Thoracic aorta (tissue), 2 donors: ENCODE results near the gene HOXC6. TPM values are rescaled to one million over a fixed set of nuclear protein-coding genes. Genes with fewer than 3 reads are reported as not detected.

Experiments
- ATAC-seq: fragments of 150-250 bp; one replicate; pipeline ENCODE4 v1.8.0; 2017; ENCODE audit warnings: low read depth; ENCODE audit not compliant: insufficient number of reproducible peaks, low FRiP score
- DNase-seq: peaks from one replicate; pipeline ENCODE4 v3.0.0-alpha.2; 2020; ENCODE audit warnings: low spot score
- H3K27ac ChIP-seq, 2 donors: fragments of 200-600 bp; sonication (generic); 1 replicate in 1 of 2; 2 replicates in 1 of 2; pipeline ENCODE4 v1.5.1; 2016; ENCODE audit warnings: mild to moderate bottlenecking in 2 of 2, moderate library complexity in 2 of 2
- H3K27me3 ChIP-seq: fragments of 200-600 bp; sonication (generic); replicated peaks from 2 replicates; pipeline ENCODE4 v1.6.0; 2016; ENCODE audit warnings: mild to moderate bottlenecking; ENCODE audit not compliant: insufficient read depth
- H3K36me3 ChIP-seq: fragments of 200-600 bp; sonication (generic); one replicate; pipeline ENCODE4 v1.5.1; 2016
- H3K4me1 ChIP-seq, 2 donors: fragments of 200-600 bp; sonication (generic); 1 replicate in 1 of 2; 2 replicates in 1 of 2; pipeline versions ENCODE4 v1.5.1 to v1.6.0; 2016; ENCODE audit warnings: low read depth in 2 of 2, mild to moderate bottlenecking in 1 of 2; ENCODE audit not compliant: control insufficient read depth in 1 of 2
- H3K4me3 ChIP-seq: fragments of 200-600 bp; sonication (generic); 2 replicates; pipeline ENCODE4 v1.5.1; 2016; ENCODE audit warnings: mild to moderate bottlenecking
- H3K9me3 ChIP-seq: fragments of 200-600 bp; sonication (generic); 2 replicates; pipeline ENCODE4 v1.5.1; 2016
- total RNA-seq, 2 donors: library from RNA; depleted of rRNA; stranded (reverse); fragments of >200 nt; gene quantifications; one replicate each; pipeline versions ENCODE4 v1.1.0 to v1.2.3, GENCODE V29; 2016
- TF ChIP-seq, protein P1 (sequence below): fragments of 200-600 bp; sonication (generic); IDR thresholded peaks from one replicate; pipeline ENCODE4 v1.5.1; 2019; ENCODE audit warnings: antibody characterized with exemption

Gene HOXC6
- total RNA-seq, 2 donors from 2014 or later = not detected

DNA sequence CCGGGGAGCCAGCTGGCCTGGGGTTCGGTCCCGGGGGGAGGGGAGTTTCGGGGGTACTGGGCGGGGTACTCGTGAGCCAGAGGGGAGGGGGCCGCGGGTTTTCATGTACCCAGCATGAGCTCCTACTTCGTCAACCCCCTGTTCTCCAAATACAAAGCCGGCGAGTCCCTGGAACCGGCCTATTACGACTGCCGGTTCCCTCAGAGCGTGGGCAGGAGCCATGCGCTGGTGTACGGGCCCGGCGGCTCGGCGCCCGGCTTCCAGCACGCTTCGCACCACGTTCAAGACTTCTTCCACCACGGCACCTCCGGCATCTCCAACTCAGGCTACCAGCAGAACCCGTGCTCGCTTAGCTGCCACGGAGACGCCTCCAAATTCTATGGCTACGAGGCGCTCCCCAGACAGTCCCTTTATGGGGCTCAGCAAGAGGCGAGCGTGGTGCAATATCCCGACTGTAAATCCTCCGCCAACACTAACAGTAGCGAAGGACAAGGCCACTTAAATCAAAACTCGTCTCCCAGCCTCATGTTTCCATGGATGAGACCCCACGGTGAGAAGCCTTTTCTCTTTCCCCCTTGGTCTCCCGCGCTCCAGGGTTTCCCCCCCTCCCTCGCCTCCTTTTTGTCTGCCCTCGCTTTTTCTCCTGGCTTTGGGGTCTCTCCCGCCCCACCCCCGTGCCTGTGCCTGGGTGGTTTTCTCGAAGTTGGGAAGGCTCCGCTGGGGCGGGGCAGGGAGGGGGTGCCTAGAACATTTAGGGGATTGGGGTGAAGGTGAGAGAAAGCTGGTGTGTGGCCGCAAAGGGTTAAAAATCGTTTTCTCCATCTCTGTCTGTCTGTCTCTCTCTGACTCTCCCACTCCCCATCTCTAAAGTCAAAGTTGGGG, 18.8 kb upstream of the HOXC6 start:
- H3K27ac ChIP-seq = peak overlapping the region in 1 of 2 donors; percentile 14
- H3K36me3 ChIP-seq = no peaks in the 10 kb centered on the region
- no peaks in the 10 kb centered on the region for H3K9me3 ChIP-seq
- DNase-seq (no peak), ATAC-seq (peak; percentile 4)
- H3K4me1 ChIP-seq = peaks cover 3 to 21% of the 10 kb centered on the region in 2 donors
- H3K27me3 ChIP-seq = no peaks in the 10 kb centered on the region
- H3K4me3 ChIP-seq = peak overlapping the region; percentile 59
- TF ChIP-seq, protein P1, sequence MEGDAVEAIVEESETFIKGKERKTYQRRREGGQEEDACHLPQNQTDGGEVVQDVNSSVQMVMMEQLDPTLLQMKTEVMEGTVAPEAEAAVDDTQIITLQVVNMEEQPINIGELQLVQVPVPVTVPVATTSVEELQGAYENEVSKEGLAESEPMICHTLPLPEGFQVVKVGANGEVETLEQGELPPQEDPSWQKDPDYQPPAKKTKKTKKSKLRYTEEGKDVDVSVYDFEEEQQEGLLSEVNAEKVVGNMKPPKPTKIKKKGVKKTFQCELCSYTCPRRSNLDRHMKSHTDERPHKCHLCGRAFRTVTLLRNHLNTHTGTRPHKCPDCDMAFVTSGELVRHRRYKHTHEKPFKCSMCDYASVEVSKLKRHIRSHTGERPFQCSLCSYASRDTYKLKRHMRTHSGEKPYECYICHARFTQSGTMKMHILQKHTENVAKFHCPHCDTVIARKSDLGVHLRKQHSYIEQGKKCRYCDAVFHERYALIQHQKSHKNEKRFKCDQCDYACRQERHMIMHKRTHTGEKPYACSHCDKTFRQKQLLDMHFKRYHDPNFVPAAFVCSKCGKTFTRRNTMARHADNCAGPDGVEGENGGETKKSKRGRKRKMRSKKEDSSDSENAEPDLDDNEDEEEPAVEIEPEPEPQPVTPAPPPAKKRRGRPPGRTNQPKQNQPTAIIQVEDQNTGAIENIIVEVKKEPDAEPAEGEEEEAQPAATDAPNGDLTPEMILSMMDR = no peak

DNA sequence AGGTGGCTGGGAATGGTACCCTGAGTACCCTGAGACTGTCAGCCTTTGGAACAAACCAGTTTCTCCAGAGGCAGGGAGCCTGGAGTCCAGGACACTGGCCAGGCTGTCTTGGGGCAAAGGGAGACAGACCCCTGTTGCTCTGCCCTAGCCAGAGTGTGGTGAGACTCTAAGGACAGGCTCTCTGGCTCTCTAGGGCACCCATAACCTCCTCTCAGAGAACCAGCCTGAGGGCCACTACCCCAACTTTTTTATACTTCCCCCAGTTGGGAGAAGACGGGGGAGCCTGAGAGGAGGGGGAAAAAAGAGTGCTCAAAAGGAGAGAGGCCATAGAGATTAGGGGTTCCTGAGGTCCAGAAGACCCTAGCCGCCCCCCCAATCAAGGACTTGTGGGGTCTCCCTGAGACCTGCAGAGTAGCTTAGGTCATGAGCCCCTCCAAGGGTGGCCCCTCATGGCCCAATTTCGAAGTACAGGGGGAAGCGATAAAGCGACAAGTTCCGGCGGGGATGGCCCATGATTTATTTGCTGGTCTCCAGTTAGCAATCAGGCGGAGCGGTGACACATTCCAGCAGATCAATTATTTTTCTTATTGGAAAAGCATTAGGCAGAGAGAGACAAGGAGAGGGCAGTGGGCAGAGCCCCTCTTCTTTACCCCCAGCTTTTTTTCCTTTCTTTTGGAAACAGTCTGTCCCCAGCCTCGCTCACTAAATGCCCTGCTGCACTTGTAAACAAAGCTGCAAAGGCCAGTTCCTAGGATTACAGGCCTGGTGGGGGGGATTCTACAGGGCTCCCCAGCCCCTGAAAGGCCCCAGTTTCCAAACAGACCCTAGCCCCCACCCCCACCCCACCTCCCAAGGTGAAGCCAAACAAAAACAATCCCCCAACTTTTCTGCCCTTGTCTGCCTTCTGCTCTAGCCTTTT, 17.9 kb upstream of the HOXC6 start:
- no peaks in the 10 kb centered on the region for H3K9me3 ChIP-seq
- no peaks in the 10 kb centered on the region for H3K27me3 ChIP-seq
- no peak overlapping the region for H3K4me3 ChIP-seq
- DNase-seq (no peak), ATAC-seq (no peak)
- peaks cover 3 to 25% of the 10 kb centered on the region in 2 donors for H3K4me1 ChIP-seq
- TF ChIP-seq, protein P1 = no peak
- no peaks in the 10 kb centered on the region for H3K36me3 ChIP-seq
- H3K27ac ChIP-seq = peak overlapping the region in 1 of 2 donors; percentile 14

DNA sequence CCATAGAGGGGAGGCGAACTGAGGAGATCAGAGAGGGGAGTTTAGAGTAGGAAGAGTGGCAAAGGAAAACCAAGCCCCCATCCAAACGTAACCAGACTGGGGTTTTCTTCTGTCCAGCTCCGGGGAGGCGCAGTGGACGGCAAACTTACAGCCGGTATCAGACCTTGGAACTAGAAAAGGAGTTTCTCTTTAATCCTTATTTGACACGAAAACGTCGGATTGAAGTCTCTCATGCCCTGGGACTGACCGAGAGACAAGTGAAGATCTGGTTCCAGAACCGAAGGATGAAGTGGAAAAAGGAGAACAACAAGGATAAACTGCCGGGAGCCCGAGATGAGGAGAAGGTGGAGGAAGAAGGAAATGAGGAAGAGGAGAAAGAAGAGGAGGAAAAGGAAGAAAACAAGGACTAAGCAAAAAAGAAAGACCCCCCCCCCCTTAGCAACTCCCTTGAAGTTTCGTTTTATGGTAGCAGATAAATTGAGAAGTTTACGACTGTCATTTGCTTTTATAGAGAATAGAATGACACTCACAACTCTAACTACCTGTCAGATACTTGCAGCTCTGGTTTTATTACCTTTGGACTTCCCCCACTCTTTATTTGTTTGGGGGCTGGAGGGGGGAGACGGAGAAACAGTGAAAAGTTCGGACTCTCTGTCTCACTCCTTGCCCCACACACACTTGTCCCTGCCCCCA, 17.1 kb upstream of the HOXC6 start:
- no peak for DNase-seq

DNA sequence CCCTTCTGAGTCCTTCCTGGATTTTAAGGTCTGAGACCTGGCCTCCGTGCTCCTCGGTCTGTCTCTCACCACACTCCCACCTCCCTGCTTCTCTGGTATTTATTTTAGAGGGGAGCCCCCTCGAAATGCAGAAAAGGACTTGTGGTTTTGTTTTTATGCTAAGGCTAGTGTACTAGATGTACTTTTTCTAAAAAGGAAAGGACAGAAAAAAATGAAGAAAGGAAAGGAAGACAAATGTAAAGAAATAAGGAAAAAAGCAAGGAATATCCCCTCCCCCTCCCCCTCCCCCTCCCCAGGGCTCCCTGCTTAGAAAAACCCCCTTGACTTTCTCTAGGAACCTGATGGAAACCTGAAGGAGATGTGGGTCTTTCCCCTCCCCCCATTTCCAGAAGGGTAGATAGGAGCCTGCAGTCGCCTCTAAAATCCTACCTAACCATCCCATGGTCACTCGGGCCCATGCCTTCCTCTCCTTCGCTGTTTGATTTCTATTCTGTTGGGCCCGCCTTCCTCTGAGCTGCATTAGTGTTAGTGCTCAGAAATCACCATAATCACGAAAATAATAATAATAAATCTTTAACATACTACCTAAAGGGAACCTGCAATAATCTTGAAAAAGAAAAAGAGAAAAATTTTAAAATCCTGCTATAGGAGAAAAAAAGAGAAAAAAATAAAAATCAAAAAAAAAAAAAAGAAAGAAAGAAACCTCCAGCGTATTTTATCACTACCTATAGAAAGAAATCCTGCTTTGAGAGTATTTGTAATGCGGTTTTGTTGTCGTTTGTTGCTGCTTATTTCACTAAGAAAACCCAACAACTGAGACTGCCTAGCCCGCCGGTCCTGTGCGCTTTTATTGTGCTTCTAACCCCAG, 16.3 kb upstream of the HOXC6 start:
- TF ChIP-seq, protein P1 = no peak

More for the DNA sequence above, 17.1 kb upstream of the HOXC6 start:
- TF ChIP-seq, protein P1 = no peak
- H3K4me3 ChIP-seq = no peak overlapping the region
- H3K4me1 ChIP-seq = peaks cover 3 to 20% of the 10 kb centered on the region in 2 donors
- H3K36me3 ChIP-seq = no peaks in the 10 kb centered on the region
- no peak overlapping the region for H3K27ac ChIP-seq
- no peaks in the 10 kb centered on the region for H3K9me3 ChIP-seq
- no peak for ATAC-seq
- H3K27me3 ChIP-seq = no peaks in the 10 kb centered on the region

More for the DNA sequence above, 16.3 kb upstream of the HOXC6 start:
- Histone ChIP-seq H3K27me3 (no peaks in the 10 kb centered on the region), H3K9me3 (no peaks in the 10 kb centered on the region), H3K36me3 (no peaks in the 10 kb centered on the region), H3K27ac (no peak overlapping the region), H3K4me3 (no peak overlapping the region), H3K4me1 (peaks cover 3 to 17% of the 10 kb centered on the region in 2 donors)
- ATAC-seq (no peak), DNase-seq (no peak)
